Measurements from ENCODE around the gene ETFDH.
"Not testable (repeated sequence)": the region's sequence is repeated elsewhere in the genome, so short reads cannot be mapped to it uniquely, and the experiment has no call there.

ETFDH gene

GRCh38 chr4:158676076-158676475 lies 4.0 kb downstream of the ETFDH start:
- DNase-seq: no peak

GRCh38 chr4:158678767-158679166 lies 6.7 kb downstream of the ETFDH start:
- no peak for DNase-seq

- no peak for DNase-seq
Measured at GRCh38 chr4:158681629-158682028, 9.5 kb downstream of the ETFDH start.

- DNase-seq: no peak
Measured at GRCh38 chr4:158682066-158682465, 10.0 kb downstream of the ETFDH start.

GRCh38 chr4:158688813-158689212 lies 16.7 kb downstream of the ETFDH start:
- no peak for DNase-seq

- no peak for DNase-seq
Measured at GRCh38 chr4:158704274-158704673, 32.2 kb downstream of the ETFDH start.

- no peak for DNase-seq
Measured at GRCh38 chr4:158710814-158711213, 38.7 kb downstream of the ETFDH start.

GRCh38 chr4:158712622-158713021 lies 40.5 kb downstream of the ETFDH start:
- not testable (repeated sequence) for DNase-seq

GRCh38 chr4:158714937-158715336 lies 42.8 kb downstream of the ETFDH start:
- no peak for DNase-seq

GRCh38 chr4:158715802-158716201 lies 43.7 kb downstream of the ETFDH start:
- no peak for DNase-seq

GRCh38 chr4:158721680-158722079 lies 49.6 kb downstream of the ETFDH start:
- DNase-seq: no peak

- peak; percentile 35 for DNase-seq
Measured at GRCh38 chr4:158722291-158722916, 50.3 kb downstream of the ETFDH start.

GRCh38 chr4:158722917-158723793 lies 51.1 kb downstream of the ETFDH start, which contains the start of gene PPID:
Gene PPID (minus strand): TSS chr4:158723396. CDS start chr4:158723288, 108 bp downstream.
- peak; percentile 94 for DNase-seq

GRCh38 chr4:158724637-158725036 lies 52.5 kb downstream of the ETFDH start:
- DNase-seq: no peak

GRCh38 chr4:158726633-158727032 lies 54.5 kb downstream of the ETFDH start:
- no peak for DNase-seq

- no peak for DNase-seq
Measured at GRCh38 chr4:158728236-158728635, 56.1 kb downstream of the ETFDH start.

- peak; percentile 35 for DNase-seq
Measured at GRCh38 chr4:158729716-158730559, 57.8 kb downstream of the ETFDH start.

GRCh38 chr4:158738866-158739265 lies 66.8 kb downstream of the ETFDH start:
- no peak for DNase-seq

- DNase-seq: no peak
Measured at GRCh38 chr4:158739600-158739999, 67.5 kb downstream of the ETFDH start.

GRCh38 chr4:158741326-158742021 lies 69.4 kb downstream of the ETFDH start:
- no peak for DNase-seq

- DNase-seq: not testable (repeated sequence)
Measured at GRCh38 chr4:158746537-158746936, 74.4 kb downstream of the ETFDH start.

GRCh38 chr4:158750379-158750778 lies 78.3 kb downstream of the ETFDH start:
- DNase-seq: no peak
